Hepatocyte (in vitro differentiated cells): ENCODE results near the gene TMEM176B. TPM values are rescaled to one million over a fixed set of nuclear protein-coding genes. Genes with fewer than 3 reads are reported as not detected.

Experiments used
- DNase-seq: peaks from one replicate; pipeline ENCODE4 v3.0.0-alpha.2; 2016; ENCODE audit warnings: low spot score
- H2AFZ ChIP-seq: fragments of 200-600 bp; sonication (generic); 2 replicates; pipeline ENCODE4 v1.6.0; 2016; ENCODE audit warnings: antibody characterized with exemption, mild to moderate bottlenecking
- H3K27ac ChIP-seq: fragments of 200-600 bp; sonication (generic); 2 replicates; pipeline ENCODE4 v1.5.1; 2016; ENCODE audit warnings: mild to moderate bottlenecking
- H3K27me3 ChIP-seq: fragments of 200-600 bp; sonication (generic); 2 replicates; pipeline ENCODE4 v1.6.1; 2016
- H3K36me3 ChIP-seq: fragments of 200-600 bp; sonication (generic); replicated peaks from 2 replicates; pipeline ENCODE4 v1.5.1; 2016; ENCODE audit warnings: low read depth; ENCODE audit not compliant: insufficient read depth
- H3K4me1 ChIP-seq: fragments of 200-600 bp; sonication (generic); 2 replicates; pipeline ENCODE4 v1.5.1; 2016; ENCODE audit warnings: mild to moderate bottlenecking, moderate library complexity; ENCODE audit not compliant: insufficient read depth
- H3K4me2 ChIP-seq: fragments of 200-600 bp; sonication (generic); 2 replicates; pipeline ENCODE4 v1.6.0; 2016
- H3K4me3 ChIP-seq: fragments of 200-600 bp; sonication (generic); 2 replicates; pipeline ENCODE4 v1.5.1; 2016; ENCODE audit warnings: mild to moderate bottlenecking
- H3K79me2 ChIP-seq: fragments of 200-600 bp; sonication (generic); 2 replicates; pipeline ENCODE4 v1.6.0; 2017; ENCODE audit warnings: mild to moderate bottlenecking
- H3K9me2 ChIP-seq: fragments of 200-600 bp; sonication (generic); replicated peaks from 2 replicates; pipeline ENCODE4 v1.6.0; 2017; ENCODE audit warnings: mild to moderate bottlenecking; ENCODE audit not compliant: insufficient read depth
- H3K9me3 ChIP-seq: fragments of 200-600 bp; sonication (generic); 2 replicates; pipeline ENCODE4 v1.5.1; 2016; ENCODE audit warnings: low read depth, mild to moderate bottlenecking
- H4K20me1 ChIP-seq: fragments of 200-600 bp; sonication (generic); 2 replicates; pipeline ENCODE4 v1.6.0; 2016; ENCODE audit warnings: mild to moderate bottlenecking; ENCODE audit not compliant: insufficient read depth, poor library complexity, severe bottlenecking
- CTCF ChIP-seq: fragments of 200-600 bp; sonication (generic); IDR thresholded peaks from 2 replicates; pipeline ENCODE4 v1.5.1; 2016; ENCODE audit warnings: antibody characterized with exemption, mild to moderate bottlenecking; ENCODE audit not compliant: poor library complexity
- EZH2 ChIP-seq: fragments of 200-600 bp; sonication (generic); IDR thresholded peaks from 2 replicates; pipeline ENCODE4 v1.6.1; 2016; ENCODE audit warnings: antibody characterized with exemption, mild to moderate bottlenecking, borderline replicate concordance
- EZH2phosphoT487 ChIP-seq: fragments of 200-600 bp; sonication (generic); IDR thresholded peaks from one replicate; pipeline ENCODE4 v1.6.1; 2018; ENCODE audit warnings: antibody characterized with exemption, mild to moderate bottlenecking, low read depth, moderate library complexity; ENCODE audit not compliant: unreplicated experiment, severe bottlenecking
- WGBS: methylation state at CpG from one replicate; pipeline ENCODE4 v1.1.6; 2016; ENCODE audit warnings: low lambda C conversion rate; ENCODE audit errors: missing lambda C conversion rate; 5-methylcytosine and 5-hydroxymethylcytosine counted together
- polyA plus RNA-seq: library from polyadenylated mRNA; unstranded; fragments of >200 nt; fragmentation: Nextera tagmentation; extraction: Ambion mirVana; gene quantifications from 2 replicates; pipeline ENCODE4 v1.2.1, GENCODE V29; 2016
- total RNA-seq: library from RNA; depleted of rRNA; stranded (reverse); fragments of >200 nt; gene quantifications from 2 replicates; pipeline ENCODE4 v1.2.3, GENCODE V29; 2014

TMEM176B gene
- total and polyA plus RNA-seq, 2 experiments from 2014 or later, result 200 to 204 TPM

- no peaks in the 10 kb centered on the region for H3K27me3 ChIP-seq
- H4K20me1 ChIP-seq, result no peaks in the 10 kb centered on the region
- H3K36me3 ChIP-seq, result no peaks in the 10 kb centered on the region
- H3K79me2 ChIP-seq, result no peaks in the 10 kb centered on the region
- no peak overlapping the region for H3K4me3 ChIP-seq
- H3K9me2 ChIP-seq, result no peaks in the 10 kb centered on the region
- no peak overlapping the region for H3K27ac ChIP-seq
- 91% methylated on average over 7 of the region's 8 CpGs for WGBS
- no peaks in the 10 kb centered on the region for H3K4me1 ChIP-seq
- H3K4me2 ChIP-seq, result no peak overlapping the region
- H3K9me3 ChIP-seq, result no peaks in the 10 kb centered on the region
- TF ChIP-seq EZH2phosphoT487 (no peak), EZH2 (no peak), CTCF (no peak)
- no peak overlapping the region for H2AFZ ChIP-seq
- DNase-seq, result no peak
Measured at GRCh38 chr7:150848111-150848510, 47.9 kb upstream of the TMEM176B start.

- Histone ChIP-seq H3K4me2 (no peak overlapping the region), H3K4me3 (no peak overlapping the region), H2AFZ (no peak overlapping the region), H3K9me3 (no peaks in the 10 kb centered on the region), H3K36me3 (no peaks in the 10 kb centered on the region), H3K27ac (no peak overlapping the region), H4K20me1 (no peaks in the 10 kb centered on the region), H3K9me2 (no peaks in the 10 kb centered on the region), H3K4me1 (no peaks in the 10 kb centered on the region), H3K27me3 (no peaks in the 10 kb centered on the region), H3K79me2 (no peaks in the 10 kb centered on the region)
- TF ChIP-seq CTCF, result no peak
- TF ChIP-seq EZH2phosphoT487, result no peak
- no peak for TF ChIP-seq EZH2
- DNase-seq, result no peak
- 86% methylated on average over 5 of the region's 5 CpGs for WGBS
Measured at GRCh38 chr7:150847536-150847935, 47.4 kb upstream of the TMEM176B start.

- Histone ChIP-seq H3K9me3 (no peaks in the 10 kb centered on the region), H3K27ac (no peak overlapping the region), H3K4me3 (no peak overlapping the region), H3K4me2 (no peak overlapping the region), H3K9me2 (no peaks in the 10 kb centered on the region), H3K4me1 (no peaks in the 10 kb centered on the region), H3K79me2 (no peaks in the 10 kb centered on the region), H3K27me3 (no peaks in the 10 kb centered on the region), H2AFZ (no peak overlapping the region), H4K20me1 (no peaks in the 10 kb centered on the region), H3K36me3 (no peaks in the 10 kb centered on the region)
- 89% methylated on average over 14 of the region's 14 CpGs for WGBS
- no peak for DNase-seq
- TF ChIP-seq EZH2phosphoT487, result no peak
- no peak for TF ChIP-seq CTCF
- no peak for TF ChIP-seq EZH2
Measured at GRCh38 chr7:150846291-150847115, 46.3 kb upstream of the TMEM176B start.
